GM12878 (cell line): ENCODE data around the gene TOPBP1. TPM values are rescaled to one million over a fixed set of nuclear protein-coding genes. Genes with fewer than 3 reads are reported as not detected.
A peak's percentile ranks its signal among the peaks of the same experiment; 100 is the strongest.

Experiments
- ATAC-seq: fragments of 200-7000 bp; cut with Tn5 transposase; 3 replicates; pipeline ENCODE4 v1.9.1; 2020; ENCODE audit warnings: mild to moderate bottlenecking, moderate library complexity
- BruUV-seq: library from RNA; stranded (reverse); fragments of 400-500 nt; replicated peaks from 2 replicates; lab custom pipeline; 2021; lab: Mats Ljungman, UMichigan
- CTCF ChIA-PET: fragments of 300-600 bp; sonication (Branson Sonifier 250); formaldehyde crosslinking; extraction: SDS; loops from one replicate; lab custom pipeline; 2021; ENCODE audit warnings: inconsistent platforms; lab: Yijun Ruan, JAX
- POLR2A ChIA-PET: fragments of 350-600 bp; formaldehyde crosslinking; extraction: SDS; loops from one replicate; lab custom pipeline; 2021; ENCODE audit warnings: inconsistent platforms; lab: Charles Lee
- RAD21 ChIA-PET: fragments of 300-600 bp; sonication (Branson Sonifier 250); formaldehyde crosslinking; loops from one replicate; lab custom pipeline; 2023; ENCODE audit warnings: antibody characterized with exemption; ENCODE audit not compliant: unreplicated experiment; lab: Charles Lee
- SMC1A ChIA-PET: fragments of 300-600 bp; sonication (Branson Sonifier 250); formaldehyde crosslinking; loops from one replicate; lab custom pipeline; 2023; ENCODE audit not compliant: unreplicated experiment, uncharacterized antibody; lab: Charles Lee
- DNase-seq: peaks from one replicate; pipeline ENCODE4 v3.0.0-alpha.2; 2011; ENCODE audit warnings: low read depth, low spot score
- FAIRE-seq: peaks from 3 replicates; lab custom pipeline; 2011; peaks lifted over from hg19 to GRCh38; lab: Jason Lieb, UNC
- H2AFZ ChIP-seq: 2 replicates; pipeline ENCODE4 v1.6.0; 2011; ENCODE audit warnings: low read depth, low read length, control low read depth; ENCODE audit not compliant: control insufficient read depth
- H3K27ac ChIP-seq: 2 replicates; pipeline ENCODE4 v1.5.1; 2011; ENCODE audit warnings: control low read depth; ENCODE audit not compliant: control insufficient read depth, insufficient read depth
- H3K27me3 ChIP-seq, 2 experiments: replicated peaks in 1 of 2; 2 replicates each; pipeline versions ENCODE4 v1.6.0 to v1.6.1; 2011; ENCODE audit warnings: low read length in 1 of 2; ENCODE audit not compliant: control insufficient read depth in 2 of 2, insufficient read depth in 2 of 2
- H3K36me3 ChIP-seq, 2 experiments: 2 replicates each; pipeline ENCODE4 v1.5.1; 2011; ENCODE audit warnings: low read length in 1 of 2; ENCODE audit not compliant: control insufficient read depth in 2 of 2, insufficient read depth in 2 of 2
- H3K4me1 ChIP-seq: 2 replicates; pipeline ENCODE4 v1.6.1; 2011; ENCODE audit warnings: mild to moderate bottlenecking, low read length, moderate library complexity, mixed read lengths; ENCODE audit not compliant: control insufficient read depth, insufficient read depth
- H3K4me2 ChIP-seq: 2 replicates; pipeline ENCODE4 v1.6.0; 2011; ENCODE audit warnings: control low read depth; ENCODE audit not compliant: control insufficient read depth, insufficient read depth
- H3K4me3 ChIP-seq: fragments of 200-600 bp; sonication (generic); 2 replicates; pipeline ENCODE4 v1.5.1; 2016
- H3K79me2 ChIP-seq: 2 replicates; pipeline ENCODE4 v1.6.0; 2011; ENCODE audit warnings: low read length; ENCODE audit not compliant: control insufficient read depth, insufficient read depth
- H3K9ac ChIP-seq: 2 replicates; pipeline ENCODE4 v1.8.0; 2011; ENCODE audit warnings: low read length, control low read depth, mixed read lengths; ENCODE audit not compliant: control insufficient read depth, insufficient read depth
- H3K9me3 ChIP-seq: replicated peaks from 3 replicates; pipeline ENCODE4 v1.5.1; 2011; ENCODE audit warnings: mild to moderate bottlenecking, low read length; ENCODE audit not compliant: control insufficient read depth, insufficient read depth
- H4K20me1 ChIP-seq: 2 replicates; pipeline ENCODE4 v1.6.0; 2011; ENCODE audit not compliant: control insufficient read depth, insufficient read depth
- POLR2AphosphoS5 ChIP-seq: IDR thresholded peaks from 2 replicates; pipeline ENCODE4 v1.6.1; 2011; ENCODE audit warnings: mild to moderate bottlenecking, low read length, inconsistent platforms
- RUNX3 ChIP-seq: IDR thresholded peaks from 2 replicates; pipeline ENCODE4 v1.6.1; 2012; ENCODE audit warnings: low read length, inconsistent platforms
- WGBS: methylation state at CpG from one replicate; pipeline ENCODE4 v1.1.6; 2016; ENCODE audit warnings: low lambda C conversion rate; ENCODE audit not compliant: insufficient replicate concordance, insufficient coverage; ENCODE audit errors: missing lambda C conversion rate; 5-methylcytosine and 5-hydroxymethylcytosine counted together
- in situ Hi-C: fragments of 300-500 bp; cut with MboI; formaldehyde crosslinking; loops from 9 replicates; pipeline ENCODE4 v1.14.3; 2018; ENCODE audit warnings: mixed read lengths
- intact Hi-C: fragments of 100-400 bp; cut with micrococcal nuclease; formaldehyde crosslinking; loops from one replicate; pipeline ENCODE4 v1.14.2; 2022; ENCODE audit not compliant: unreplicated experiment
- polyA plus RNA-seq, 11 experiments: library from polyadenylated mRNA; depleted of rRNA in 4 of 11; unstranded in 6 of 11; stranded (reverse) in 5 of 11; fragments of >200 nt; fragmentation: Nextera tagmentation in 4 of 11; fragmentation: Illumina TruSeq in 1 of 11; extraction: Ambion mirVana in 4 of 11; extraction: Trizol in 1 of 11; gene quantifications; 1 replicate in 1 of 11; 2 replicates in 10 of 11; pipeline versions ENCODE4 v1.2.1 to v1.2.3, GENCODE V29; 2011 to 2016; ENCODE audit warnings: inconsistent platforms in 2 of 11, missing spikeins in 2 of 11, low read depth in 1 of 11
- total RNA-seq, 4 experiments: library from RNA; depleted of rRNA in 3 of 4; stranded (reverse); fragments of >200 nt in 3 of 4; fragmentation: Illumina TruSeq in 1 of 4; extraction: Trizol in 1 of 4; gene quantifications; 2 replicates each; pipeline versions ENCODE4 v1.2.1 to v1.2.3, GENCODE V29; 2013 to 2021
- TF ChIP-seq, protein P1 (sequence below), 3 experiments: IDR thresholded peaks in 2 of 3; conservative IDR thresholded peaks in 1 of 3; 2 replicates each; pipeline ENCODE4 v1.5.1; 2011; ENCODE audit warnings: low read depth in 3 of 3, low read length in 3 of 3, mild to moderate bottlenecking in 3 of 3, control low read depth in 2 of 3, moderate library complexity in 2 of 3, inconsistent platforms in 1 of 3, mixed read lengths in 1 of 3; ENCODE audit not compliant: control insufficient read depth in 2 of 3, insufficient read depth in 1 of 3; ENCODE audit errors: extremely low read depth in 1 of 3
- TF ChIP-seq, protein P2 (sequence below): IDR thresholded peaks from 2 replicates; pipeline ENCODE4 v1.6.1; 2011; ENCODE audit warnings: low read depth, mild to moderate bottlenecking, low read length, moderate library complexity, borderline replicate concordance; ENCODE audit errors: extremely low read depth

Gene TOPBP1
- total and polyA plus RNA-seq, 10 of the 15 experiments (the other 5 are each of a cell fraction or from before 2014, with no cell fraction given), result 18.3 to 99.3 (median 61.5) TPM

DNA sequence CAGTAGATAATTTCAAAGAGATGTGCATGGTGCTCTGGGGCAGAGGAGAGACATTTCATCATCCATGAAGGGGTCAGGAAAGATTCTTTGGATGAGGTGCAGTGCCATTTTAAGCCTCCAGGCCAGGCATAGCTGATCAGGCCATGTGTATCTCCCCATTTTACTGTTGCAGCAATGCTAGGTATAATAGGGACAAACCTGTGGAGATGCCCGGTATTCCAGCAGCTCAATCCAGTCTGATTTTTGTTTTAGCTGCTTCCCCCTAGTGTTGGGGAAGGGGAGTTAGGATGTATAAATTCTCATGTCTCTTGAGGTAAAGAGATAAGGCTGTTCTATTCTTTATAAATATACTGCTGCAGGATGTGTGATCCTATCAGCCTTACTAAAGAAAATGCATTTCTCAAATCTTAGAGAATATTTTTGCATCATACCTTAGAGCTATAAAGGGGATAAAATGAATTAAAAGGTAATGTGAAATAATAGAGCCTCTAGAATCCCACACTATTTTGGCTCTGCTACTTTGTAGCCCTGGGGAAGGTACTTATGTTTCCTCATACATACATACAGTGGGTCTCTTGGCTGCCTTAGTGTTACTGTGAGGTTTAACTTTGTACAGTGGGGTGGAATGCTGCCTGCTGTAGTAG is 83.1 kb downstream of the TOPBP1 start (continued):
- TF ChIP-seq, protein P1, sequence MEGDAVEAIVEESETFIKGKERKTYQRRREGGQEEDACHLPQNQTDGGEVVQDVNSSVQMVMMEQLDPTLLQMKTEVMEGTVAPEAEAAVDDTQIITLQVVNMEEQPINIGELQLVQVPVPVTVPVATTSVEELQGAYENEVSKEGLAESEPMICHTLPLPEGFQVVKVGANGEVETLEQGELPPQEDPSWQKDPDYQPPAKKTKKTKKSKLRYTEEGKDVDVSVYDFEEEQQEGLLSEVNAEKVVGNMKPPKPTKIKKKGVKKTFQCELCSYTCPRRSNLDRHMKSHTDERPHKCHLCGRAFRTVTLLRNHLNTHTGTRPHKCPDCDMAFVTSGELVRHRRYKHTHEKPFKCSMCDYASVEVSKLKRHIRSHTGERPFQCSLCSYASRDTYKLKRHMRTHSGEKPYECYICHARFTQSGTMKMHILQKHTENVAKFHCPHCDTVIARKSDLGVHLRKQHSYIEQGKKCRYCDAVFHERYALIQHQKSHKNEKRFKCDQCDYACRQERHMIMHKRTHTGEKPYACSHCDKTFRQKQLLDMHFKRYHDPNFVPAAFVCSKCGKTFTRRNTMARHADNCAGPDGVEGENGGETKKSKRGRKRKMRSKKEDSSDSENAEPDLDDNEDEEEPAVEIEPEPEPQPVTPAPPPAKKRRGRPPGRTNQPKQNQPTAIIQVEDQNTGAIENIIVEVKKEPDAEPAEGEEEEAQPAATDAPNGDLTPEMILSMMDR (IDR thresholded peaks at IDR 0.05 in 2 of 3, conservative IDR thresholded peaks at IDR 0.05 in 1 of 3; ENCODE audit: control insufficient read depth in 2 of 3, extremely low read depth in 1 of 3, insufficient read depth in 1 of 3, low read depth in 3 of 3, low read length in 3 of 3), result peak; percentile 27 to 51 (median 48); a peak in 5 of 6 replicates
- TF ChIP-seq, all 136 proteins: peak for 6

DNA sequence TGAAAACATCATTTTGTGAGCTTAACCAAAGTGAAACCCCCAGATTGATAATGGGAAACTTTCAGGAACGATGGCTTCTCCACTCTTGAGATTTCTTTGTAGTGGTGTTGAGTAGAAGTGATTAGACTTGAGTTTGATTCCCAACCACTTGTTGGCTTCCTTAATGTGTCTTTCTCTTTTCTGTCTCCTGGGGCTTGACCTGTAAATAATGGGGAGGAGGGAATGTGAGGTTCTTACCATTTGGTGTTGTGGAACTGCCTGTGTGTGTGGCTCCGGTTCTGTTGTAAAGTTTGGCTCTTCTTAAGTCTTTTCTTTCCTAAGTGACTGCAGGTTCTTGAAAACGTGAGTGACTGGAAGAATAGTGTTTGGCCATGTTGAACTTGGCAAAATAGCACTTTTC is 85.6 kb downstream of the TOPBP1 start:
- H3K36me3 ChIP-seq, result peaks cover 5 to 20% of the 10 kb centered on the region in 2 experiments; a peak in 3 of 4 replicates
- BruUV-seq, result no TSS peak
- in situ Hi-C loops, result no loop called here
- H2AFZ ChIP-seq, result no peak overlapping the region
- CTCF ChIA-PET, result interaction anchor here (0.9 to 7.6 kb wide), 4 partner anchors 72 to 111 kb away, joined by 3 to 86 read pairs (median 6); no protein-coding TSS in a partner anchor
- RAD21 ChIA-PET, result interaction anchor here (0.9 to 10.3 kb wide), 9 partner anchors 9 to 128 kb away, joined by 3 to 137 read pairs (median 4); no protein-coding TSS in a partner anchor
- no peak for DNase-seq
- SMC1A ChIA-PET, result interaction anchor here (0.6 to 7.7 kb wide), 11 partner anchors 9 to 128 kb away, joined by 3 to 92 read pairs (median 10); no protein-coding TSS in a partner anchor
- H3K79me2 ChIP-seq, result peaks cover 72% of the 10 kb centered on the region
- TF ChIP-seq, protein P2, sequence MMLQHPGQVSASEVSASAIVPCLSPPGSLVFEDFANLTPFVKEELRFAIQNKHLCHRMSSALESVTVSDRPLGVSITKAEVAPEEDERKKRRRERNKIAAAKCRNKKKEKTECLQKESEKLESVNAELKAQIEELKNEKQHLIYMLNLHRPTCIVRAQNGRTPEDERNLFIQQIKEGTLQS, result no peak
- 0 out of 2 replicates have a peak, but pooled peaks have one; percentile 29 for TF ChIP-seq RUNX3
- peak; percentile 51 for TF ChIP-seq POLR2AphosphoS5
- TF ChIP-seq, all 136 proteins: peak for 2
- Histone ChIP-seq H4K20me1 (peaks cover 4% of the 10 kb centered on the region; the same call in 1 of the 2 replicates), H3K4me1 (peaks cover 10% of the 10 kb centered on the region), H3K4me2 (peak overlapping the region; percentile 93), H3K4me3 (peak overlapping the region; percentile 91), H3K9ac (peak overlapping the region; percentile 96), H3K9me3 (no peaks in the 10 kb centered on the region), H3K27me3 (no peaks in the 10 kb centered on the region), H3K27ac (peak overlapping the region; percentile 95)
- POLR2A ChIA-PET, result interaction anchor here (1.4 to 5.1 kb wide), 3 partner anchors 13 to 128 kb away, joined by 5 to 30 read pairs (median 5); no protein-coding TSS in a partner anchor
- intact Hi-C loops, result loop anchor here (5.0 to 10.0 kb wide), 2 partner anchors 46 to 851 kb away; partner anchors contain the start of gene NPHP3
- ATAC-seq (no peak), FAIRE-seq (peak; percentile 75)
- 2% methylated on average over 3 of the region's 3 CpGs for WGBS
